Measurements from ENCODE around the gene KIAA0753.

KIAA0753 gene

DNA sequence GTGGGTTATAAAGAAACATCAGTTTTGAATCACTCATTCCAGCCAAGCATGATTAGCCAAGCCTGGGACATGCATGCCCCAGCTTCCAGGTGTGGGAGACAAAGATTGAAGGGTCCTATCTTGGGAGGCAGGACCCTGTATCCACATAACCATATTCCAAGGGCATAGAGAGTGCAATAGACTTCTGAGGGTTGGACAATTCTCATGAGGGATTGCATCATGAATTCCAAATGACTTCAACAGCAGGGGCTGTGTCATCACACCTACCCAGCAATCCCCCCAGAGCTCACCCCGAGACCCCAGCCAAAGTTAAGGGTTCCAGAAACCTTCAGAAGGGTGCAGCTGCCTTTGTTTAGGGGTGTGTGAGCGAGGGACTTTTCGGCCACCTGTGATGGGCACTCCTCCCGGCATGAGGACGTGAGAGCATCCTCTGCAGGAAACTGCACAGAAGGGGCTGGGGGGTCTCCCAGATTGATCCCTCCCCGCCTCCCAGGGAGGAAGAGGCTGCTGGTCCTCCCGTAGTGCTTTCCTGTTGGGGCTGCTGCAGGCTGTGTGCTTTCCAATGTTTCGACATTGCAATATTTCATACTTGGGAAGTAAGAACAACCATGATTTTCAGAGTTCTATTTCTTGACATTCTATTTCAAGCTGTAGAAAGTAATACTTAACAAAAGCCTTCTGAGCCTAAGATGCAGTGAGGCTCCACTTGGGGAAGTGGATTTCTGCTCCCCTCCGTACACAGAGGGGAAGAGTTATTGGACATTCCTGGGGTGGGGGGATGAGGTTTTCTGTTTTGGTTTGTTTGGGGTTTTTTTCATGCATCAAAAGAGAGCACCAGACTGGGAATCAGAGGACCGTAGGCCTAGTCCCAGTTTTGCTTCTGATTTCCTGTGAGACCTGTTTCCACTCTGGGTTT is 70.9 kb downstream of the KIAA0753 start:
- DNase-seq (ENCODE audit: low spot score): no peak

DNA sequence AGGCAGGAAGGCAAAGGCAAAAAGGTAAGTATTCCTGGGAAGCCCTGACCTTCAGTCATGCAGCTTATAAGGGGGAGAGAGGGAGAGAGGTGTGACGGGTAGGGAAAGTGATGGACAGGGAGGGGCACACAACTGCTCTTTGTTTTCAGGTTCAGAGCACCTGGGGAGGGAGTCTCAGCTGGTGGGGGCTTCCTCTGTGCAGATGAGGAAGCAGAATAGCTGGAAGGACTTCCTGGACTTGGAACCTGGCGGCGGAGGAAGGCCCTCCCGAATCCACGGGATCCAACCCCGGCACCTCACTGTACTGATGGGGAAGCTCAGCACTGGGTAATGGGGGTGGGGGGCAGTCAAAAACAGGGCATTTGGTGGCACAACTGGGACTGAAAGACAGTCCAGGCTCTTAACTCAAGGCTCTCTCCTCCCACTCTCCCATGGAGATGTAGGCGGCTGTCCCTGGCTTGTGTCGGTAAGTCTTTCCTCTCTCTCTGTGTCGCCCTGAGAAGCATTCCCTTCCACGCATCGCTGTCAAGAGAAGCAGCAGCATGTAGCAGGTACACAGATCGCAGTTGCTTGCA is 72.2 kb downstream of the KIAA0753 start:
- no peak for DNase-seq (ENCODE audit: low spot score)

DNA sequence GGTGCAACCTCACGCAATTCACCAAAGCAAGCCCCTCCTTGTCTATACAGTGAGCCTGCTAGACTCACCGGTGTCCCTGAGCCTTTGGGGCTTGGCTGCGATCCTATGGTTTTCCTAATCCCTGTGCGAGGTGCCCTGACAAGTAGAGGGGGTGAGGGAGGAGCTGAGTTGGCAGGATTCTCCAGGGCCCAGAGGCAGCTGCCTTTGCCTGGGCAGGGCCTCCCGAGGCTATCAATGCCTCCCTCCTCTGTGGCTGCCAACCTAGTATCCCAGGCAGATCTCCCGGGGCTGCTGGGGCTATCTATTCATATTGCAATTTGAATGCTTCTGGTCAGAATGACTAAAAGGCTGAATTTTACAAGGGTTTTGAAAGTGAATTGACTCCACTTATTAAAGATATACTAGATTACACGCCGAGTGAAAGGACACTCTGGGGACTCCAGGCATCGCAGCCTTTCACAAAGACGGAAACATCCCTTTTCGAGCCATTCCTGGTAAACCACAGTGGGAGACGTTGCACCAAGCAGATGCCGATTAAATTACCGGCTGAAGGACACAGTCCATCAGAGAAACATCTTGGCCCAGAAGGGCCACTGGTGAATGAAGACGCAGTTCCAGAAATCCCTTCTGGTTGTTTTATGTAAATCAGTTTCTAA is 72.9 kb downstream of the KIAA0753 start:
- no peak for DNase-seq (ENCODE audit: low spot score)

DNA sequence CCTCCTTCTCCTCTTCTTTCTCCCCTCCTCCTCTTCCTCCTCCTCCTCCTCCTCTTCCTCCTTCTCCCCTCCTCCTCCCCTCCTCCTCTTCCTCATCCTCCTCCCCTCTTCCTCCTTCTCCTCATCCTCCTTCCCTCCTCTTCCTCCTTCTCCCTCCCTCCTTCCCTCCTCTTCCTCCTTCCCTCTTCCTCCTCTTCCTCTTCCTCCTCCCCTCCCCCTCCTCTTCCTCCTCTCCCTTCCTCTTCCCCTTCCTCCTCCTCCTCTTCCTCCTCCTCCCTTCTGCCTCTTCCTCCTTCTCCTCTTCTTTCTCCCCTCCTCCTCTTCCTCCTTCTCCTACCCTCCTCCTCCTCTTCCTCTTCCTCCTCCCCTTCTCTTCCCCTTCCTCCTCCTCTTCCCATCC is 79.1 kb downstream of the KIAA0753 start:
- DNase-seq (ENCODE audit: low spot score): no peak

DNA sequence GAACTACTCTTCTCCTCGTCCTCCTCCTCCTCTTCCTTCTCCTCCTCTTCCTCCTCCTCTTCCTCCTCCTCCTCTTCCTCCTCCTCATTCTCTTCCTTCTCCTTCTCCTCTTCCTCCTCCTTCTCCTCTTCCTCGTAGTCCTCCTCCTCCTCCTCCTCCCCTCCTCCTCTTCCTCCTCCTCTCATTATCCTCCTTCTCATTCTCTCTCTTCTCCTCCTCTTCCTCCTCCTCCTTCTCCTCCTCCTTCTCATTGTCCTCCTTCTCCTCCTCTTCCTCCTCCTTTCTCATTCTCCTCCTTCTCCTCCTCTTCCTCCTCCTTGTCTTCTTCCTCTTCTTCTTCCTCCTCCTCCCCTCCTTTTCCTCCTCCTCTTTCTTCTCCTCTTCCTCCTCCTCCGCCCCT is 80.0 kb downstream of the KIAA0753 start:
- no peak for DNase-seq (ENCODE audit: low spot score)

DNA sequence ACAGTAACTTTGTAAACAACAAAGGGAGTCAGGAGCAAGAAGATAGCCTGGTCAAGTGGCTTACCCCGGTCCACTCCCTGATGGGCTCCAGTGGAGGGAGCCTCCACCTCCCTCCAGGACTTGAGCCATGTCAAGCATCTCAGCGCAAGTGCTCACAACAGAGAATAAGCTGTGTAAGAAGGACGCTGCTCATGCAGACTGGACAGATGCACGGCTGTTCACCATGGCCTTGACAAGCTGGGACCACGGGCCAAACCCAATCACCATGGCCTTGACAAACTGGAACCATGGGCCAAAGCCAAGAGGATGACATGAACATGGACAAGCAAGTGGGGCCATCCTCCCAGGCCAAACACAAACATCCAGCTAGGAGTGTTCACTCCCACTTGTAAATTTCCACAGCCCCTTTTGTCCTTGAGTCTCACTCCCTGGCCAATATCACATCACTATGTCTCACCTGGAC is 80.7 kb downstream of the KIAA0753 start:
- no peak for DNase-seq (ENCODE audit: low spot score)

DNA sequence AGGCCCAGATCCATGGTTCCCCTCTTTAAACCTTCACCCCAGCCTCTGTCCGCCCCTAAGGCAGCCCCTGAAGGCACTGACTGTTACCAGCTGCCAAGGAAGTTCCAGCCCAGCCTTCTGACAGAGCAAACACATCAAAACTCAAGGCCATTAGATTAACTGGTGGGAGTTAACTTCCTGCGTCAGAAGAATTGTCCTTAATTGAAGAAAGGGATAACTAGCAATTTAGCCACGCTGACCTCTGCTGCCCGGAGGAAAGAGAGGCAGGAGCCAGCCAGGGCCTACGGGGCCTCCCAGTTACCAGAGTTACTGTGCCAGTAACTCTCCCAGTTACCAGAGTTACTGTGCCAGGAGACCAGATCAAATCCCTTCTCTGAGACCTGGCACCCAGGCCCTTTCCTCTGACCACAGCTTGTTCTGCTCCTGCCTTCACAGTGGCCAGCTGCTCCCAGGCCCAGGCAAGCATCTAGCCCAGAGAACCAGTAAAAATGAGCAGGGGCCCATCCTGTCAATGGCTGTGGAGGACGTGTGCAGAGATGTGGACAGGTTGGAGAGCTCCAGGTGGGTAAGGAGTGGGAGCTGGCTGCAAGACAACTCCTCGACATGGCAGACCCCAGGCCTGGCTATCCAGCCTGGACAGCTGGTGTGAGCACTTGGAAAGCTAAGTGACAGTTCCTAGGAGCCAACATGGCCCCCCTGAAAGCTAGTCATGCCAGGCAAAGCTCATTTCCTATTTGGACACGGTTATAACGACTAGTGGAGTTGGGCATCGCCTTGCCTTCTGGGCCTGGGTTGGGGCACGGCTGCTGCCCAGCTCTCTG is 81.4 kb downstream of the KIAA0753 start:
- no peak for DNase-seq (ENCODE audit: low spot score)

DNA sequence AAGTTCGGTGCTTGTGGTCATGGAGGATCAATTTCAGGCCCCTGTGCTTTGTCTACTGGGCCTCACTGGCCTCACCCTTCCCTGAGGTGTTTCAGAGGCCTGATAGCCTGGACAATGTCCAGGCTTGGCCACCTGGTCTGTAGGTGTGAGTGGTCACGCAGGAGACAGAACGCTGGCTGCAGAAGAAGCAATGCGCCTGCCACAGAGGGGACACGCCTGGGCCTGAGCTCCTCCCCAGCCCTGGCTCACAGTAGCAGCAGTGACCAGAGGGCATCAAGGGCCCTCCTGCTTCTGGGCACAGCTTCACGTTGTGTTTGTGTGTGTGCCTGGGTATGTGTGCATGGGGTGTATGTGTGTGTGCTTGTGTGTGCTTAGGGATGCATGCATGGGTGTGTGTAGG is 82.2 kb downstream of the KIAA0753 start:
- no peak for DNase-seq (ENCODE audit: low spot score)

DNA sequence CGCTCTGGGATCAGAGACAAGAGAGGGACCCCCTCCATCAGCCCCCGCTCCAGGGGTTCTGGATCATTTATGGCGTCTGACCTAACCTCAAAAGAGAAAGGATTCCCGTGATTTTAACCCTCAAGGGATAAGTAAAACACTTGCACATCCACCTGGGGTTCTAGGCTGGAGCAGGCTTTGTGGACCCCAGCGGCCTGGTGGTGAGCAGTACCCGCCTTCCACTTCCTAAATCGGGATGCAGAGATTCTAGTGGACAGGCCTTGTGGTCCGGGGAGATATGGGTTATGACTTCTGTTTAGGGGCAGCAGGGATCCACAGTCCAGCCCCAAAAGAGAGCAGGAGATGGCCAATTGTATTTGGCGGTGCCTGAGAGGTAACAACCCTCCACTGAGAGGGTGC is 83.5 kb downstream of the KIAA0753 start:
- no peak for DNase-seq (ENCODE audit: low spot score)

DNA sequence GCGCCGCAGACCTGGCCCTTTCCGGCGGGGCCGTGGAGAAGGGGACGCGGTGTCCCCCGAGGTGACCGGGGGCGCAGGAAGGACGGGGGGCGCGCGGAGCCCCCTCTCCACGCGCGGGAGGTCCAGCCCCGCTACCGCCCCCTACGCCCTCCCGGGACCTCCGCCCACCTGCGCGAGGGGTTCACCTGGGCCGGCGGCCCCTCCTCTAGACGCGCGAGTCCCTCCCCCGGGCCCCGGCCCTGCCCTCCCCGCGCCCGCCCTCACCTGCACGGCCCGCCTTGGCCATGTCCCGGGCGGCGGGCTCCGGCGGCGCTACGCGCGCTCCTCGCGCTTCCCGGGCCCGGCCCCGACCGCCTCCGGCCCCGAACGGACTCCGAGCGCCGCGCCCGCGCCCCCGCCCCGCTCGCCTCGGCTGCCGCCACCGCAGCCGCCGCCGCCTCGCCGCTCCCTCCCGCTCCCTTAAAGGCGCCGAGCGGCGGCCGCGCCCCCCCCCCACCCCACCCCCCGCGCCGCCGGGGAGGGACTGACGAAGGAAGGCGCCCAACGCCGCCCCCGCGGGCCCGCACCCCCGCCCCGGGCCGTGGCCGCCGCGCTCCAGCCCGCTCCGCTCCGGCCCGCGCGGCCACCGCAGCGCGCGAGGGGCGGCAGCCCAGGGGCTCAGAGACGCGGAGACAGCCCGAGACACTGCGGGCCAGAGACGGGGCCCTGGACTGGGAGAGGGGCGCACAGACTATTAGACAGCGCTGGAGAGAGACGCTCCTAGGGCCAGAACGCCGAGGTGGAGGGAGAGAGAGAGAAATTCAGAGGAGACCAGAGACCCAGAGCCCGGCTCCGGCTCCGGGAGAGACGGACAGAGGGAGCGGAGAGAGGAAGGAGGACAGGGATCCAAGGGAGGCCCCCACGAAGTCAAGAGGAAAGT is 84.1 kb downstream of the KIAA0753 start, which contains the start of gene PITPNM3:
Gene PITPNM3, minus strand, starts transcription at position 435 of the 919 bp plus-strand sequence. Its CDS starts 149 bp downstream, at position 286.
- peak; percentile 68 for DNase-seq (ENCODE audit: low spot score)

DNA sequence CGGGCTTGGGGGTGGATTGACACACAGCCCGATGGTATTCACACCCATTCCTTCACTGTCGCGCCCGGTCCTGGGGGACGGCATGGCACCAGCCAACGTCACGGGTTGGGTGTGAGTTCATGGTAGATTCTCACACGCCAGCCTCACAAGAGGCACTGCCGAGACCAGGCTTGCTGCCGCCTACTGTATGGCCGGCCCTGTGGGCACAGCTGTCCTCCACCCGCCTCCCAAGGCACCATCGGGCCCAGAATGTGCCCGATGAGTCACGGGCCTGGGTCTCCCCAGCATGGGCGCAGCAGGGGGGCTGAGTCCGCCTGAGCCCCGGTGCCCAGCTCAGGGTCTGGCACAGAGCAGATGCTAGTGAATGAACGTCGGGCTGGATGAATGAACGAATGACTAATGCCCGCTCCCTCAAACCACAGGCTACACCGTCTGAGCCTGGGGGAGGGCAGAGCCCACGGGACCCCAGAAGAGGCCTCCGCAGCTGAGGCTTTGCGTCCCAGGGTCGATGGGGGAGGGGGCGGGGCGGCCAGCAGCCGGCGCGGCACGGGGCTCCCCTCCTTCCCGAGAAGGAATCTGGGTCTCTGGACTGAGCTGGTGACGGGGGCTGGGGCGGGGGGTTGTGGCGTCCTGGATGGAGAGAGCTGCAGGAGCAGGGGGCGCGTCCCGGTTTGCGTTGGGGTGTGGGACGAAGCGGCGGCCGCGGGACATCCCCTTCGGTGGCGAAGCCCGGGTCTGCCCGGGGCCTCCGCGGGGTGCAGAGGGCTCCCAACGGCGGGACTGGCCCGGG is 85.0 kb downstream of the KIAA0753 start:
- peak; percentile 65 for DNase-seq (ENCODE audit: low spot score)

DNA sequence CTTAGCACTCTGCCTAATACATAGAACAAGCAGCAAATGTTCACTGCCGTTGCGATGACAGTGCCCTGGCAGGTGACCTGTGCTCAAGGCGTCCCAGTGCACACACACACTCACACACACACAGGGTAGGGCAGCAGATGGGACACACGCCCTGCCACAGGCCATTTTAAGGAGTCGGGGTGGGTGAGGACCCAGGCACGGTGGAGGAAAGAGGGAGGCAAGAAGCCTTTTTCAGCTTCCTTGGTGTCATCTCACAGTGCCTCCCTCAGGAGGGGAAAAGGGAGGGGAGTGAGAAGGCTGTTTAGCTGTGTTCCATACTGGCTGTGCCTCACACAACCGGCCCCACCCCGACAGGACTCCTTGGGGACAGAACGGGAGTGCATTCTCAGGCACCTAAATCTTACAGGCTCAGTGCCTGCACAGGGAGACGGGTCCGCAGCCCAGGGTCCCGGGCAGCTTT is 85.6 kb downstream of the KIAA0753 start:
- DNase-seq (ENCODE audit: low spot score): no peak

DNA sequence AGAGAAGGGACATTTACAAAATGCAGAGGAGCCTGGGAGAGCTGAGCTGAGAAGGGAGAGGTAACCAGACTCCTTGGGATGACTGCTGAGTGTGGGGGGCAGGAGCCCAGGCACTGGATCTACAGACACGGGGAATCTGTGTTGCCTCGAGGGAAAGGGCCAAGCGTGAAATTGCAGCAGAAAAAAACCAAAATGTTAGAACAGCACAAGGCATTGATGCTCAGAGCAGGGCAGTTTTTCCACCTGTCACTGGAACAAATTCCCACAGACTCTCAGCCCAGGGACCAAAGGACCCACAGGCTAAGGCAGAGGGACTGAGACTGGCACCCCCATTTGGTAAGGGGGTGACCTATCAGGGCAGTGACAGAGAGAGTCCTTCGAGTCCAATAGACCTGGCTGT is 86.2 kb downstream of the KIAA0753 start:
- no peak for DNase-seq (ENCODE audit: low spot score)

DNA sequence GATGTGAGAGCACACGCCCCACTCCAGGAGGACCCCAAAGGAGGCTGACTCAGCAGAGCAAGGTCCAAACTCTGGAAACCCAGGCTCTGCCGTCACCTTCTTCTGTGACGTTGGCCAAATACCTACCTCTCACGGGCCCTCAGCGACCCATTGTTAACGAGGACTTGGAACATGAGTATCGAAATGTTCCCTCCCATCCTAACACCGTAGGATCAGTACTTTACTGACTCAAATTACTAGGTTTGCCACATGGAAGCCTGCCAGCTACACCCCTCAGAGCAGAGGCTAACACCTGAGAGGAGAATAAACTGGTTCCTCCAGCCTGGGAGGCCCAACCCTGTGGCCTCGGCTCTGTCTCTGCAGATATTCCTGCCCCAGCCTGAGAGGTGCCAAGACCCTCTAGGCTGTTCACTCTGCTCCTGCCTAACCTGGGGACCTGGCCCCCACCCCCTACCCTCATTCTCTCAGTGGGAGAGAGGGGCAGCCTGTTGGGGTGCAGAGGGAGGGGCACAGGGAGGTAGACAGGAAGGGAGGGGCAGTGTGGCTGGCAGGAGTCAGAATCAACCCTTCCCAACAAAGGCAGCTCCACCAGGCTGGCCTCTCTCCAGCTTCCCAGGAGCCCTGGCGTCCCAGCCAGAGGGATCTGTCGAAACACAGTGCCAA is 88.5 kb downstream of the KIAA0753 start:
- no peak for DNase-seq (ENCODE audit: low spot score)

DNA sequence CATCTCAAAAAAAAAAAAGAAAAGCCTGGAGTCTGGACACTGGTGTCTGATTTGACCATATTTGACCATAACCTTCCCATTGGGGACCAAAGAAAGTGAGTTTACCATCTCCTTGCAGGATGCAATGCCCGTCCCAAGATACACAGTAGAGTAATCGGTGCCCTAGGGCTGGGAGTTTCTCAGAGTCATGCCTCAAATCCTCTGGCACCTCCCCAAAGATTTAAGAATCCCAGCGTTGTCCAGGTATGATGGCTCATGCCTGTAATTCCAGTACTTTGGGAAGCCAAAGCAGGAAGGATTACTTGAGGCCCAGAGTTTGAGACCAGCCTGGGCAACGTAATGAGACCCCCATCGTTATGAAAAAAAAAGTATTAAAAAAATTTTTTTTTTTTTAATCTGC is 89.2 kb downstream of the KIAA0753 start:
- DNase-seq (ENCODE audit: low spot score): no peak

DNA sequence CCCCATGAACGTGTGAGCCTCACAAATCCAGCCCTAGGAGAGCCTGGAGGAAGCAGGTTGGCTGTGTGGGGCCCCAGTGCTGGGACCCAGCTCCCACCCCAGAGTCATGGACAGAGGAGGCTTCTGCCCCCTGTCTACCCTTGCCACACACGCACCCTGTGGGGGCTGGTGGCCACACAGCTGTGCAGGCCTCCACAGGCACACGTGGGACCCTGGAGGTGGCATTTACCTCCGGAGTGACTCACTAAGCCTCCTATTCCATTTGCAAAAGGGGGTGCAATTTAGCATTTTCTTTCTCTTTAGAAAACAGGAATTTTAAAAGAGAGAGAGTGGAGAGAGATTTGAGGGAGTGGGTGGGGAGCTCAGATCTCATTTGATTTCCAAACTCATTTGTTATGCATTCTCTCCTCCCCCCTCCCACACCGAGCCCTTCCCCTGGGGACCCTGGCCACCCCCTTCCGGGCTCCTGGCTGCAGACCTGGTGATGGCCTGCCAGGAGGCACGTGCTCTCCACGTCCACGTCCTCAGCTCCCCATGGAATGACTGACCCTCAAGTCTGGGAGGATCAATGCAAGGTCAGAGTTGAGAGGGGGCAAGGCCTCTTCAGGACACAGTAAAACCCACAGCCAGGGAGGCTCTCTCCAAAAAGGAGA is 91.0 kb downstream of the KIAA0753 start:
- no peak for DNase-seq (ENCODE audit: low spot score)

DNA sequence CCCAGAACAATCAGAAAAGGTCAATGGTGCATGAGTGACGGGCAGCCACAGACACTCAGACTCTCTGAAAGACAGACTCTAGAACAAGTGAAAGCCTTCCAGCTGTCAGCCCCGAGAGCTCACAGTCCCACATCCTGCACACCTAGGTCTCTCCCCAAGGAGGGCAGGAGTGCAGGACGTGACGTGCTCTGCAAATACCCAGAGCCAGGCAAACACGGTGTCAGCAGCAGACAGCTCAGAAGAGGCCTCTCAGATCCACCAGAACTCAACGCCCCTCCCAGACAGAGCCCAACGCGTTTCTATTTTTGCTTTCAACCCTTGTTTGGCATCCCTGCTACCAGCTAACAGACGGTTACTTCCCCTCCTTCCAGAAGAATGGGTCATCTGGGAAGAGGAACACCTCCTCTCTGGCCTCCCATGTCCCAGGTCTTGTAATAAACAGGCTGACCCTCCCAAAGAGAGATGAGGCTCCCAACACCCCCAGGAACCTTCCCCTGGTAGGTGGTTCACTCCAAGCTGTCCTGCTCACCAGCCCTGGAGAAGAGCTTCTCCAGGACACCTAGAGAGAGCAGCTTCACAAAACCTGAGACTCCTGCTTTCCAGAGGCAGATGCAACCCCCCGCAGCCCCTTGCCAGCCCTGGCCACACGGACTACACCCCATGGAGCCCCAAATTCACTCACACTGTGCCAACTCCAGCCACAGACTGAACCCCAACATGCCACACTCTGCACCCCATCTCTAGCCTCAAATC is 91.8 kb downstream of the KIAA0753 start:
- DNase-seq (ENCODE audit: low spot score): no peak

DNA sequence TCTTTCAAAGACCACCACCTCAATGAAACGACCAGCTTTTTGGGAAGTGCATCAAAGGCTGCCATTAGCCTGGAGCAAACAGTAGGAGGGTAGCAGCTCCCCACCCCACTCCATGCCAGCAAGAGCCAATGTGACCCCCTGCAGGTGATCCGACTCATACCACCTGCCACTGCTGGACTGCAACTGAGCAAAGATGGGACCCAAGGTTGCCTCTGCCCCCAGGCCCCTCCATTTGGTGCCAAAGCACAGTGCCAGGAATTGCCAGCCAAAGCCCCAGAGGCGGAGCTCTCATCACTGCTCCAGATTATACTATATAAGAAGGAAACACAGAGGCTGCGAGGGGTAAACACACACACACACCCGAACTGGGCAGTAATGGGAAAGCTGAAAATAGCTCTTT is 92.5 kb downstream of the KIAA0753 start:
- DNase-seq (ENCODE audit: low spot score): no peak

Data from AG20443 (cell line).